ENCODE data around the gene HBE1.
"Not testable (repeated sequence)": the region's sequence is repeated elsewhere in the genome, so short reads cannot be mapped to it uniquely, and the experiment has no call there.

The HBE1 gene

DNA sequence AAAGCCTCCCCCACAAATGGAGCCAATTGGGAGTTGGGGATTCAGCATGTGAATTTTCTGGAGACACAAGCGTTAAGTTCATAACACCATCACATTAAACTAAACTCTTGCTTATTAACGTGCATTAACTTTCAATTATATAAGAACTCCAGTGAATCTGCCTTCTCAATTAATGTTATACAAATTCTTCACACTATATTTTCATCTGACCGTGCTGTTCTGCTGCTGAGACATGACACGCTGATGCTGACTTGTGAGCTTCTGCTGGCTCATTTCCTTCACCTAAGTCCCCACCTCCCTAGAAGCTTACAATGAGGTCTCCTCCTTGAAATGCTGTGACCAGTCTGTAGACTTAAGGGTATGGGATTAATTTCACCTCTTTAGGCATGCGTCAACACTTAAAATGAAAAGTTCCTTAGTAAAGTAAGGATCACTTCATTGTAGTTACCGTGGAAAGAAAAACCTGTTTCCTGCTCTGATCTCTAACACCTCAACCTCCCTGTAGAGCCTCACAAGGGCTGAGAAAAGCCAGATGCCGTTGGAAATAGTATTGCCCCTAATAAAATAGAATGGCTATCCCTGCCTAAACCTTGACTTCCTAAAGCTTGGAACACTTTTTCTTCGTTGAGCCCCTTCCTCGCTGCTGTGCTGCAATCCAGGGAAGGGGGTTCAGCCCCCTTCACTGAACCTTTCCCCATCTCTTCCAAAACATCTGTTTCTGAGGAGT lies 17.4 kb downstream of the HBE1 start:
- no peak for DNase-seq

DNA sequence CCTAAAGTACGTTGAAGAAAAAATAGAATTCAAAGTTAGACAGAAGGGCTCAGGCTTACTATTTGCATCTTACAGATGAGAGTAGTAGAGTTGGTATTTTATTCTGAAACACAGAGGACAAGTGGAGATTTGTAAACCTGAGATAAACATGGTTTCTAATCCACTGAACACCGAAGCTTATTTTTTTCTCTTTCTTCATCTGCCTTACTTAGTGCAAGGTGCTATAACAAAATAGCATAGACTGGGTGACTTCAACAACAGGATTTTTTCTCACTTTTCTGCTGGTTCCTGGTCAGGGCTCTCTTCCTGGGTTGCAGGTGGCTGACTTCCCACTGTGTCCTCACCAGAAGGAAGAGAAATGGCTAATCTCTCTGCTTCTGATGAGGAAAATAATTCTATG lies 18.0 kb downstream of the HBE1 start:
- DNase-seq = no peak

DNA sequence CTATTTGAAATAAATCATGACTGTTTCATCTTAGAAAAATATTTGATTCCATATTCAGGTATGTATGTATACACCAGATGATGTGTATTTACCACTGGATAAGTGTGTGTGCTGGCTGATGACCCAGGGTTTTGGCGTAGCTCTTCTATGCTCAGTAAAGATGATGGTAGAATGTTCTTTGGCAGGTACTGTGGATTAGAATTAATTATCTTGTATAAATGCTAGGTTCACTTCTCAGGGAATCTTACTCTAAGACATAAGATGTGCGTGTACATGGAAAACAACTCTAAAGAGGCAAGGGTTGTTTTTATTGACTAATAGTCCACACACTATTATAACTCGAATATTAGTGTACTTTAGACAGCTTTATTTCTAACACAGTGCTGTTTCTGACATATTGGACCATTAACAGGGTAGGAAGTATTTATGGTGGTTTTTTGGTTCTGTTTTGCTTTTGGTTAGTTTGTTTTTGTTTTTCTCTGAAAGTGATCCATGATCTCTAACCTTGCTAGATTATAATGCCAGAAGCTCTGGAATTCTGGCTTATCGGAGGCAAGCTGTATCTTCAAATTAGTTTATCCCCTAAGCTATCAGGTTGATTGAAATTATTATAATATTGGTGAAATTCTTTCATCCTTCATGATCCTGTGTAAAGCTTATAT lies 19.1 kb downstream of the HBE1 start:
- DNase-seq = no peak

DNA sequence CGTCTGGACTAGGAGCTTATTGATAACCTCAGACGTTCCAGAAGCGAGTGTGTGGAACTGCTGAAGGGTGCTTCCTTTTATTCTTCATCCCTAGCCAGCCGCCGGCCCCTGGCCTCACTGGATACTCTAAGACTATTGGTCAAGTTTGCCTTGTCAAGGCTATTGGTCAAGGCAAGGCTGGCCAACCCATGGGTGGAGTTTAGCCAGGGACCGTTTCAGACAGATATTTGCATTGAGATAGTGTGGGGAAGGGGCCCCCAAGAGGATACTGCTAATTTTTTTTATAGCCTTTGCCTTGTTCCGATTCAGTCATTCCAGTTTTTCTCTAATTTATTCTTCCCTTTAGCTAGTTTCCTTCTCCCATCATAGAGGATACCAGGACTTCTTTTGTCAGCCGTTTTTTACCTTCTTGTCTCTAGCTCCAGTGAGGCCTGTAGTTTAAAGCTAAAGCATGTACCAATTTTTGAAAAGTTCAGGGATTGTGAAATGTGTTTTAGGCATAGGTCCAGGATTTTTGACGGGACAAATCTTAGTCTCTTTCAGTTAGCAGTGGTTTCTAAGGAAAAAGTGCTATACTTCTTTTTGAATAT lies 19.8 kb downstream of the HBE1 start, which contains the start of gene HBG1:
HBG1 (minus strand) TSS at position 51 of the 590 bp plus-strand sequence. CDS start 53 bp downstream, outside the sequence.
- DNase-seq = not testable (repeated sequence)

DNA sequence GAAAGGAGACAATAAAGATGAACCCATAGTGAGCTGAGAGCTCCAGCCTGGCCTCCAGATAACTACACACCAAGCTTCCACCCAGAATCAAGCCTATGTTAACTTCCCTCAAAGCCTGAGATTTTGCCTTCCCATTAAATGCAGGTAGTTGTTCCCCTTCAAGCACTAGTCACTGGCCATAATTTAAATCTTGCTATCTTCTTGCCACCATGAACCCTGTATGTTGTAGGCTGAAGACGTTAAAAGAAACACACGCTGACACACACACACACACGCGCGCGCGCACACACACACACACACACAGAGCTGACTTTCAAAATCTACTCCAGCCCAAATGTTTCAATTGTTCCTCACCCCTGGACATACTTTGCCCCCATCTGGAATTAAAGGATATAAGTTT lies 21.2 kb downstream of the HBE1 start:
- not testable (repeated sequence) for DNase-seq

DNA sequence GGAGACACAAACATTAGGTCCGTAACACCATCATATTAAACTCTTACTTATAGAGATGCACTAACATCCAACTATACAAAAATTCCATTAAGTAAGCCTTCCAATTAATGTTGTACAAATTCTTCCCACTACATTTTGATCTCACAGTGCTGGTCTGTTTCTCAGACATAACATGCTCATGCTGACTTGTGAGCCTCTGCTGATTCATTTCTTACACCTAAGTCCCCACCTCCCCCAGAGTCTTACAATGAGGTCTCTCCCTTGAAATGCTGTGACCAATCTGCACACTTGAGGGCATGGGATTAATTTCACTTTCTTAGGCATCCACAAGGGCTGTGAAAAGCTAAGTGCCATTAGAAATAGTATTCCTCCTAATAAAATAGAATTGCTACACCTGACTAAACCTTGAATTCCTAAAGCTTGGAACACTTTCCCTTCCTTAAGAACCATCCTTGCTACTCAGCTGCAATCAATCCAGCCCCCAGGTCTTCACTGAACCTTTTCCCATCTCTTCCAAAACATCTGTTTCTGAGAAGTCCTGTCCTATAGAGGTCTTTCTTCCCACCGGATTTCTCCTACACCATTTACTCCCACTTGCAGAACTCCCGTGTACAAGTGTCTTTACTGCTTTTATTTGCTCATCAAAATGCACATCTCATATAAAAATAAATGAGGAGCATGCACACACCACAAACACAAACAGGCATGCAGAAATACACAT lies 22.1 kb downstream of the HBE1 start:
- DNase-seq = no peak

DNA sequence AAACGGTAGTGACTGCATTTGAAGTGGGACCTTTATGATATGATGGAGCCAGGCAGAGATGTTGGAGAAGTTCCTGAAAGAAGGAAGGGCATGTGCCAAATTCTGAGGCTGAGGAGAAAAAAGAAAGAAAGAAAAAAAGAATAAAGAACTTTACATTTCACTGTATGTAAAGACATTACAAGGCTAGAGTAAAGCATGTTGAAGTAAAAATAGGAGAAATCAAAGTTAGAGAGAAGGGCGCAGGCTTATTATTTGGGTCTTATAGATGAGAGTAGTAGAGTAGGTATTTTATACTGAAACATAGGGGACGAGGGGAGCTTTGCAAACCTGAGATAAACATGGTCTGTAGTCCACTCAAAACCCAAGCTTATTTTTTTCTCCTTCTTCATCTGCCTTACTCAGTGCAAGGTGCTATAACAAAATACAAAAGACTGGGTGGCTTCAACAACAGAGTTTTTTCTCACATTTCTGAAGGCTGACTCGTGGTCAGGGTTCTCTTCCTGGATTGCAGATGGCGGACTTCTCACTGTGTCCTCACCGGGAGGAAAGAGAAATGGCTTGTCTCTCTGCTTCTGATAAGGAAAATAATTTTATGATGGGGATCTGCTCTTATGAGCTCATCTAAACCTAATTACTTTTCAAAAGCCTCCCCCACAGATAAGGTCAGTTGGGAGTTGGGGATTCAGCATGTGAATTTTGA lies 22.8 kb downstream of the HBE1 start:
- DNase-seq = no peak

DNA sequence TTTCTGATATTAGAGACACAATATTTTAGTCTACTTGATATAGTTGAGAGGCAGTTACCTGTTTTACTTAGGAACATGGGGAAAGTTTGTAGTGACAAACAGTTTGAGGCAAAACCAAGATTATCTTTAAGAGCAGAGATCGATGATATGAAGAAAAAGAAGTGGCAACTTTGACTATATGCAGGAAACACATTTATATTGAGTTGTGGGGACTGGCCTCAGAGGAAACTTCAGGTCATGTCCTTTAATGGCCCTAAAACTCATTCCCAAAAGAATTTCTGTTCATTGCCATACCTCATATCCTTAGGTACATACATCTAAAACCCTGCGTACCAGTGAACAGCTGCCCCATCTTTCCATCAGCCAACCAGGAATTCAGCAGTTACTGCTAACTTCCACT lies 24.6 kb downstream of the HBE1 start:
- no peak for DNase-seq

DNA sequence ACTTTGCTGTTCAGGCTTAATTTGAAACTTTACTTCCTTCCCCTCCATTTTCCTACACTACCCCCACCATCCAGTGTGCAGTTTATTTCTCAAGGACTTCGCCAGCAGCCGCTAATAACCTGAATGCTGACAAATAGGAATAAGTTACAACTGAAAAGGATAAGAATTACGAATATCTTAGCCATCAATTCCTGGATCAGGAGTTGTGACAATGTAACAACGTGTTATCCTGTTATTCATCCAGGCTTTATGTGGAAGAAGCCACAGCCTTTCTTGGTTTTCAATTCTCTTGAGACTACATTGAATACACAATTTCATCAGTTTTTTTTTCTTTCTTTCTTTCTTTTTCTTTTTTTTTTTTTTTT lies 25.9 kb downstream of the HBE1 start:
- peak; percentile 40 for DNase-seq

DNA sequence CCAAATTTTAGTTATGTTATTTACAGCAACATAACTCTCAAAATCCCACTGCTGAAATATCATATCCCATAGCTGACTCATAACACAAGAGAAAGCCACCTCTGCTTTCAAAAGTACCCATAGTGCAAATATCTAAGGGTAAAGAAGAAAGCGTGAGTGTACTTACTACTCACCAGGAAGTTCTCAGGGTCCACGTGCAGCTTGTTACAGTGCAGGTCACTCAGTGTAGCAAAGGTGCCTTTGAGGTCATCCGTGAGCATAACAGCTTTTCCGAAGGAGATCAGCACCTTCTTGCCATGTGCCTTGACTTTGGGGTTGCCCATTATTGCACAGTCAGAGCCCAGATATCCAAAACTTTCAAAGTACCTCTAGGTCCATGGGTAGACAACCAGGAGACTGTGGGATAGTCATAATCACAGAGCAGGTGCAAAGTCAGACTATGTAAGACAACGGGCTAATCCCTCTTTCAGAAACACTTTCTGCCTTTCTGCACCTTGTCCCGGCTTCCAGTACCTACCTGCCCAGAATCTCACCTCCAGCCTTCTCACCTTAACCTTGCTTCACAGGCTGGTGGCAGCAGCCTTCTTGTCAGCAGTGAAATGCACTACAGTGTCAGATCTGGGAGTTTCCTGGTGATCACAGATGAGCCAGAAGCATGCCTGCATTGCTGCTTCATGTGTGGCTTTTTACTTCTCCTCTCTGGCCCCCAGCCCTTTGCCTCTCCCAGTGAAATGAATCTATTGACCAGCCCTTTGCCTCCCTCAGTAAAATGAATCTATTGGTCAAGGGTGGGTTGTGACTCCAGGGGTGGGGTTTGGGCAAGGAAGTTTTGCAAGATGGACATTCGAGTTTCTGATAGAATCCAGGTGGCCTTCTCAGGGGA lies 26.6 kb downstream of the HBE1 start:
- peak; percentile 55 for DNase-seq

DNA sequence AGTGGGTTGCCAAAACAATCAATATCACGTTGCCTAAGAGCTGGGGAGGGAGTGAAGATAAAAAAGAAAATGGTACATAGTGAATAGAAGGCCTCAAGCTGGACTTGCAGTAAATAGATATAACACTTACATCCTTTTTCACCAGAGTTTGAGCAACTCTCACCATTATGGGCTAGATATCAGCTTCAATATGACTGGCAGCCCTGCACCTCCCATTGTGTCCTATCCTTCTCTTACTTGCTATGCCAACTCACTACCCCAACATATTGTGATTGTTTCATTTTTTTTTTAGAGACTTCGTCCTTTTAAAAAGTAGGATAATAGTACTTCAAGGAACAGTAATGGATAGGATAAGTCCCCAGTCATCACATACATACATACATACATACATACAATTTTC lies 27.5 kb downstream of the HBE1 start:
- DNase-seq = peak; percentile 43

DNA sequence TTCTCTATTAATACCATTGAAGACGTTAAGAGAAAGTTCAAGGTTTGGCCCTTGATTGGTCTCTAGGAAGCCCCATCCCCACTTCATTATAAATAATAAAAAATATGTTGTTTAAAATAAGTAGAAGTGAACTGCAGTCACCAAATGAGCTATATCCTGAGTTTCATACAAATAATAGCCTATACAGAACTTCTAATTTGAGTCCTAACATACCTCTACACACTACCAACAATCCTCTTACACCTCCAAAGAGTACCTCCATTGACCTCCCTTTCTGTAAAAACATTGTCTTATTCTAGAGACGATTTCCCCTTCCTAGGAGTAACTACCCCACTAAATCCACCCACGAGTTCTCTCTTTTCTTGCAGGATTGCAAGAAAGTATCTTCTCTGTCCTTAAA lies 28.3 kb downstream of the HBE1 start:
- DNase-seq = no peak

DNA sequence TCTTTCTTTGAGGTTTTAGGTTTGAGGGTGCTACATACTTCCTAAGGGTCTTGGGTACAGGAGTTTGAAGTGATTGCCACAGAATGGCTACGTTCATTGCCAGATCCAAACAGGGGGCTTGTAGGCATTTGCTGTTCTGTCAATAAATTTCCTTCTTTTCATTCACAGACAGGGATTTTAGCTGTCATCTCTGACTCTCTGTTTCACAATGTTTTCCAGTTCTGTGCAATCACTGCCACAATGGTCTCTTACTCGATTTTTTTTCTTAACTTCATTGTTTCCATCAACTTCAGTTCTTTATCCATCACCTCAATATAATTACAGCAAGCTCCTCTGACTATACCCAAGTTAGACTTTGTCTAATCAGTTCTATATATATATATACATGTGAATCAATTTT lies 29.3 kb downstream of the HBE1 start:
- DNase-seq = no peak

DNA sequence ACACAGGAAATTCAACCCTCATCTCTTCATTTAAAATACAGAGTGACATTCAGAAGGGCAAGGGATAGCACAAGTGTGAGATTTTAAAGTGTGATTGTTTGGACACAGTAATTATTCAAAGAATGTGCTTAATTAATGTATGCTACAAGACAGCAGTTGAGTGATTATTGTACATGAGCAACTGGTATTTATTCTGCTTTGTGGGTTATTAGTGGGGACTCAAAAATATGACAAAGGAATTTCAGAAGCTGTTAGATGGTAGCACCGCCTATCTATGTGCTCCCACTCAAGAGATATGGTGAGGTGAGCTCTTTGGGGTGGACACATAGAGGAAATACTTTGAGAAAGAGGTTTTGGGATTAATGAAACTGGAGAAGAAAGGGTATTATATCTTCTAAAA lies 29.7 kb downstream of the HBE1 start:
- DNase-seq = peak; percentile 13

DNA sequence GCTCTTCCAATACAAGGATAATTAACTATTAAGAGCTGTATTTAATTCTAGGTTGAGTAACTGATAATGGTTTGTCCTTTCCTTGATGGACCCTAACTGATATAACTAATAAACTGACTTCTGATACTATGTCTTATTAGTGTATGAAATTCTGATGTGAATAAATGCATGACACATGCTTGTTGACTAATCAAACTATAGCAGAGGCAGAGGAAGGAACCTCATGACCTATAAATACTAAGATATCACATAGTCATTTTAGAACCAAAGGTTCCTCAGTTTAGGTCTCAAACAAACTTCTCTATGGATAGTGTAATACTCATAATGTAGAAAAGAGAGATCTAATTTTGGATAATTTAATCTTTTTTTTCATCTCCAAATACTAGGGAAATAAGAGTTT lies 30.7 kb downstream of the HBE1 start:
- peak; percentile 17 for DNase-seq

DNA sequence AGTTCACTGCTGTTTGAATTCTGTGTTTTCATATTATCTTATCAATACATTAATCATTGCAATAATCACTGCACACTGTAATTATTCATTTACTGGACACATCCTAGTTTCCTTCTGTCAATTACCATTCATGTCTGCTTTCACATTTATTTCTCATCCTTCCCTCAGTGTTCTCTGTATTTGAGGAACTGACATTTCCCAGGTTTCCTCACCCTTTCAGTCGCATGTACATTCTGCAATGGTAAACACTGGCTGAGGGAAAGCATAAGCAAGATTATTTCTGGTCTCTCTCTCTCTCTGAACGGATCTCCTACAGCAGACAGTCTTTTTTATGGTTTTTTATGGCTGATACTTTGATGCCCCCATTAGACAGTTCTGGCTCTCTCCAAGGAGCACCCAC lies 31.3 kb downstream of the HBE1 start:
- DNase-seq = peak; percentile 14

DNA sequence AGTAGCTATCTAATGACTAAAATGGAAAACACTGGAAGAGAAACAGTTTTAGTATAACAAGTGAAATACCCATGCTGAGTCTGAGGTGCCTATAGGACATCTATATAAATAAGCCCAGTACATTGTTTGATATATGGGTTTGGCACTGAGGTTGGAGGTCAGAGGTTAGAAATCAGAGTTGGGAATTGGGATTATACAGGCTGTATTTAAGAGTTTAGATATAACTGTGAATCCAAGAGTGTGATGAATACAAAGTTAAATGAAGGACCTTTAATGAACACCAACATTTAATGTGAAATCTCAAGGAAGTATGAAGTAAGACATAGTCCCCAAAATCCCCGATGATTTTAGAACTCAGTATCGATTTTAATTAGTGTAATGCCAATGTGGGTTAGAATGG lies 32.3 kb downstream of the HBE1 start:
- DNase-seq = no peak

DNA sequence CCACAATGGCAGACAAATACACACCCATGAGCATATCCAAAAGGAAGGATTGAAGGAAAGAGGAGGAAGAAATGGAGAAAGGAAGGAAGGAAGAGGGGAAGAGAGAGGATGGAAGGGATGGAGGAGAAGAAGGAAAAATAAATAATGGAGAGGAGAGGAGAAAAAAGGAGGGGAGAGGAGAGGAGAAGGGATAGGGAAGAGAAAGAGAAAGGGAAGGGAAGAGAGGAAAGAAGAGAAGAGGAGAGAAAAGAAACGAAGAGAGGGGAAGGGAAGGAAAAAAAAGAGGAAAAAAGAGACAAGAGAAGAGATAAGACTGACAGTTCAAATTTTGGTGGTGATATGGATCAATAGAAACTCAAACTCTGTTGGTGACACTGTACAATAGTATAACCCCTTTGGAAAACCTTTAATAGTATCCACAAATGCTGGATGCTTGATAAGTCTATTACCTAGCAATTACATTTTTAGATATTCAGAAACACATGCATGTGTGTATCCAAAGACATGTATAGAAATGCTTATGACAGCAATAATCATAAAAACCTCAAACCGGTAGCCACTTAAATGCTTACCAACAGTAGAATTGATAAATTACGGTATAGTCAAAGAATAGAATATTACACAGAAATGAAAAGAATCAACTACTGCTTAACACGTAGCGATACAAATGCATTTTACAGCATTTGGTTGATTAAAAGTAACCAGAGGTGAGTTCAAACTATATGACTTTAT lies 34.2 kb downstream of the HBE1 start:
- no peak for DNase-seq

DNA sequence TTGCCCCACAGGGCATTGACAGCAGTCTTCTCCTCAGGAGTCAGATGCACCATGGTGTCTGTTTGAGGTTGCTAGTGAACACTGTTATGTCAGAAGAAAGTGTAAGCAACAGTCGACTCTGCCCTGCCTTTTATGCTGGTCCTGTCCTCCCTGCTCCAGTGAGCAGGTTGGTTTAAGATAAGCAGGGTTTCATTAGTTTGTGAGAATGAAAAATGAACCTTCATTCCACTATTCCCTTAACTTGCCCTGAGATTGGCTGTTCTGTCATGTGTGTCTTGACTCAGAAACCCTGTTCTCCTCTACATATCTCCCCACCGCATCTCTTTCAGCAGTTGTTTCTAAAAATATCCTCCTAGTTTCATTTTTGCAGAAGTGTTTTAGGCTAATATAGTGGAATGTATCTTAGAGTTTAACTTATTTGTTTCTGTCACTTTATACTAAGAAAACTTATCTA lies 35.3 kb downstream of the HBE1 start, which contains the start of gene HBD:
HBD (minus strand) TSS at position 103 of the 454 bp plus-strand sequence; CDS start at position 53, 50 bp downstream.
- DNase-seq = peak; percentile 95

DNA sequence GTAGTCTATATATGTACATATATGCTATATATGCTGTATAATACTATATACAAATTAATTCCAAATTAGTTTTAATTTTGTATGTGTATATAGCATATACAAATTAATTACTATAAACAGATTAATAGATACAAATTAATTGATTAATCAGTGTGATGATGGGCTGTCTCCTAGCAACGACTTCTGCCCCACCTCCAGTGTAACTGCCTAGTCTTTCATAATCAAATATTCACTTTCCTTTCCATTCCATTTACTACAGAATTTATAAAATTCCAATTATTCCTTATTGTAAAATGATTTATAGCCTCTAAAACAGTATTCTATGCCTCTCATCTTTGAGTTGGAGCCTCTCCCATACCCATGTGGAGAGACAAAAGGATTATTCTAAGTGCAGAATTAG lies 36.4 kb downstream of the HBE1 start:
- no peak for DNase-seq

DNA sequence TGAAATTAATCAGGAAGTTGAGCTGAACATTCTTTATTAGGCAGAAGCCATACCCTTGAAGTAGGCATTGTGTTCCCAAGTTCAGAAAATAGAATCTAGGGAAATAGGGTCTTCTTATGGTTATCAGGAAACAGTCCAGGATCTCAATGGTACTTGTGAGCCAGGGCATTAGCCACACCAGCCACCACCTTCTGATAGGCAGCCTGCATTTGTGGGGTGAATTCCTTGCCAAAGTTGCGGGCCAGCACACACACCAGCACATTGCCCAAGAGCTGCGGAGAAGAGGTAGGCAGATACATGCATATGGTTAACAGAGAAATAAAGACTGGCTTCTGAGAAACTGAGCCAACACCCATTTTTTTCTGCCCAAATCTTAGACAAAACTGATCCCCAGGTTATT lies 36.9 kb downstream of the HBE1 start:
- peak; percentile 60 for DNase-seq

Data from hematopoietic multipotent progenitor cell treated with erythropoietin and hydrocortisone succinate and interleukin-3 and kit ligand, for 6 days (in vitro differentiated cells).